ENCODE data around the gene MAP2K2.

MAP2K2 gene

DNA sequence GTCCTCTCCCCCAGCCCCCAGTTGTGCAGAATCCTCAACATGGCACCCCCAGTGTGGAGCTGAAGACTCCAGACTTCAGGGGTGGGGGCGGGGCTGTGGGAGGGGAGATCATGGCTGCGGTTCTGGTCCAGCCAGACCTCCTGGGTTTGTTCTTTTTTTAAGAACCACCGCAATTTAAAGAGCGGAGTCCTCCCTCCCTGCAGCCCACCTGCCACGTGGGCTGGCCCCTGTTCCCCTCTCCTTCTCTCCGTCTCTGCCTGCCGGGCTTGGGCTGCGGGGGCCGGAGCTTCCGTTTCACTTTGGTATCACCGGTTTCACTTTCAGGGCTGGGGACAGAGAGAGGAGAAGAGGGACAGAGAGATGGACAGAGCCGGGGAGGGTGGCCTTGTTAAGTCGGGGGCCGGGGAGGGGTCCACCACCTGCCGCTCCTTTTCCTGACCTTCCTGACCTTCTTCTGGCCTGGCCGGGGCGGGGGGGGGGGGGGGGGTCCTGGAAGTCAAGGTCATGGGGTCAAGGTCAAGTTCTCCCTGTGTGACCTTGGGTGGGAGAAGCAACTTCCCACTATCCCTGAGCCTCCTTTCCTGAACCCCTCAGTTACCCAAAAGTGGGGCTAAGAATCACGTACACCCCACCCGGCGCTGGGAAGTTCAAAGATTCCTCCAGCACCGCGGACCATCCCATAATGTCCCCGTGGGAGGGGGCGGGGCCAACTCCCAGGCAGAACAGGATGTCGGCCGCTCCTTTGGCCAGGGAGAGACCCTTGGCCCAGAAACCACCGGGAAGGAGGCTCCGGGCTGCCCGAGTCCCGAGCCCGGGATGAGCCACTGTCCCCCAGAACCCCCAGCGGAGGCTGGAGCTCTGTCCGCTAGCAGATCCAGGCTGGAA lies 45.9 kb downstream of the MAP2K2 start:
- DNase-seq (ENCODE audit: low read depth in 2 of 2): peak in 1 of 2 donors; percentile 51

DNA sequence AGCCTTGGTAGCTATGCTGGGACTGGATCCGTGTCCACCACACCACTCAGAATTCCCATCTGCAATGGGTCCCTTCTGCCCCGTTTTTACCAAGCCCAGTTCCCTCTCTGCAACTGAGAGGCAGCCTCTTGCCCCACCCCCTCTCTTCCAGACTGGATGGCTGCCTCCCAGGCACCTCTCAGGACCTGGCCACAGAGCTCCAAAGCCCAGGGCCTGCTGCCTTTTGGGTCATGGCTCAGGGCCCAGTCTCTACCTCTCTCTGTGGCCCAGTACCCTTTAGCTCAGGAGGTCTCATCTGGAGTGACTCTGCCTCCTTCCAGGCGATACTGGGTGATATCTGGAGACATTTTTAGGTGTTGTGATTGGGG lies 46.9 kb downstream of the MAP2K2 start:
- DNase-seq (ENCODE audit: low read depth in 2 of 2): no peak

DNA sequence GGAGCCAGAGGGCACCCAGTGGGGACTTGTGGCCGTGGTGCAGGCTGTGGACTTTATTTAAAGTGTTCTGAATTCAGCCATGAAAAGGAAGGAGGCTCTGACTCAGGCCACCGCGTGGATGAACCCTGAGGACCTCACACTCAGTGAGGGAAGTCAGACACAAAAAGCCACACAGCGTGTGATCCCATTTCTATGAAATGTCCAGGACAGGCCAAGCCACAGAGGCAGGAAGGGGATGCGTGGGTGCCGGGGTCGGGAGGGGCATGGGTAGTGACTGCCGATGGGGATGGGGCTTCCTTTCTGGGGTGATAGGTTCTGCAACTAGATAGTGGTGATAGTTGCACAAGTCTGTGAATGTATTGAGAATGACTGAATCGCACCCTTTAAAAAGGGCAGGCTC lies 48.5 kb downstream of the MAP2K2 start:
- no peak for DNase-seq (ENCODE audit: low read depth in 2 of 2)

DNA sequence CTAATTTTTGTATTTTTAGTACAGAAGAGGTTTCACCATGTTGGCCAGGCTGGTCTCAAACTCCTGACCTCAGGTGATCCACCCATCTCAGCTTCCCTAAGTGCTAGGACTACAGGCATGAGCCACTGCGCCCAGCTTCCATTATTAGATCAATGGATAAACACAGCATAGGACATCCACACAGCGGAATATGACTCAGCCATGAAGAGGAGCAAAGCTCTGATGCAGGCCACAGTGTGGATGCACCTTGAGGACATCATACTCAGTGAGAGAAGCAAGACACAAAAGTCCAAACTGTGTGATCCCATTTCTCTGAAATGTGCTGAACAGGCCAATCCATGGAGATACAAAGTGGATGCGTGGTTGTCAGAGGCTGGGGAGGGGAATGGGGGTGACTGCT lies 52.3 kb downstream of the MAP2K2 start:
- DNase-seq (ENCODE audit: low read depth in 2 of 2): no peak

DNA sequence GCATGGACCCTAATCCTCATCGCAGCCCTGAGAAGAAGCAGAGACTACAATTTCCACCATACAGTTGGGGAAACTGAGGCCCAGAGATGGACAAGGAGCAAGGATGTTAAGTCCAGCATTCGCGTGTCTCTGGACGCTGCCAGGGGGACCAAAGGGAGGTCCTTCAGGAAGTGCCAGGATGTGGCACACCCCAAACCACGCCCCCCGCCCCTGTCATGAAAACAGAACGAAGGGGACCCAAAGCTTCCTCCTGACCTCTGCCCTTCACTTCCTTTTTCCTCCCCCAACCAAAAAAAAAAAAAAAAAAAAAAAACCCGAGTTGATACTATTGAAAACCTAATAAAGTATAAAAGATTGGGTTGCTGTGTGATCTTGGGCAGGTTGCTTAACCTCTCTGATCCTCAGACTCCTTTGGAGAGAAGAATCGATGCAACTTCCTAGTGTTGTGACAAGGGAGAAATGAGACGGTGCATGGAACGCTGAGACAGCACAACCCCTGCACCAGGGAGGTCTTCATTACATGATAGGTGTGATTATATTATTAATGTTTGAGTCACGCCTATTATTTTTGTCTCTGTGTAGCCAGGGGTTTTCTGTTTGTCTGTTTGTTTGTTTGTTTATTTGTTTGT lies 54.5 kb downstream of the MAP2K2 start:
- no peak for DNase-seq (ENCODE audit: low read depth in 2 of 2)

DNA sequence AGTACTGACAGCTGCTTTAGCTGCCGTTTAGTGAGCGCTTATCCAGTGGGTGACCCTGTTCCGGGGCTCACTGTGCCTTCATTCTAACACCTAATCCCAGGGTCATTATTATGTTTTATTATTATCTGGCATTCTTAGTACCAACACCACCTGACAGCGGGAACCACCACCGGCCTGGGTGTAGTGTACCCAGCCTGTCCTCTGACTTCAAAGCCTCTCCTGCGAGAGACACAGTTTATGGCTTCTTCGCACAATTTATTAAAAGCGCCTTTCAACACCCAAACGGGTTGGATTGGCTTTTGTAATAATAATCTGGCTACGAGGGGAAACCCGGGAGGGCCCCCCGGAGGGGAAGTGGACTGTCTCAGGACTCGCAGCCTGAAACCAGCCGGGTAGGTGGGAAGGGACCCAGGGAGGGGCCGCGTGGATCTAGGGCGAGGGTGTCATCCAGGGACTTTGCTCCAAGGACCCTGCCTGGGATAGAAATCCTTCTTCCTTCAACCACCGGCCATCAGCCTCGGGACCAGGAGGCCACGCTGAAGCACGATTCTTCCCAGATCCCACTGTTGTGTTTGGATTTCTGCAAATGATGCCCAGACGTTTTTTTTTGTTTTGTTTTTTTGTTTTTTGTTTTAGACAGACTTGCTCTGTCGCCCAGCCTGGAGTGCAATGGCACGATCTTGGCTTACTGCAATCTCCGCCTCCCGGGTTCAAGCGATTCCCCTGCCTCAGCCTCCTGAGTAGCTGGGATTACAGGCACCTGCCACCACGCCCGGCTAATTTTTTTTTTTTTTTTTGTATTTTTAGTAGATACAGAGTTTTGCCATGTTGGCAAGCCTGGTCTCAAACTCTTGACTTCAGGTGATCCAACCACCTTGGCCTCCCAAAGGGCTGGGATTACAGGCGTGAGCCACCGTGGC lies 55.6 kb downstream of the MAP2K2 start:
- DNase-seq (ENCODE audit: low read depth in 2 of 2): no peak

DNA sequence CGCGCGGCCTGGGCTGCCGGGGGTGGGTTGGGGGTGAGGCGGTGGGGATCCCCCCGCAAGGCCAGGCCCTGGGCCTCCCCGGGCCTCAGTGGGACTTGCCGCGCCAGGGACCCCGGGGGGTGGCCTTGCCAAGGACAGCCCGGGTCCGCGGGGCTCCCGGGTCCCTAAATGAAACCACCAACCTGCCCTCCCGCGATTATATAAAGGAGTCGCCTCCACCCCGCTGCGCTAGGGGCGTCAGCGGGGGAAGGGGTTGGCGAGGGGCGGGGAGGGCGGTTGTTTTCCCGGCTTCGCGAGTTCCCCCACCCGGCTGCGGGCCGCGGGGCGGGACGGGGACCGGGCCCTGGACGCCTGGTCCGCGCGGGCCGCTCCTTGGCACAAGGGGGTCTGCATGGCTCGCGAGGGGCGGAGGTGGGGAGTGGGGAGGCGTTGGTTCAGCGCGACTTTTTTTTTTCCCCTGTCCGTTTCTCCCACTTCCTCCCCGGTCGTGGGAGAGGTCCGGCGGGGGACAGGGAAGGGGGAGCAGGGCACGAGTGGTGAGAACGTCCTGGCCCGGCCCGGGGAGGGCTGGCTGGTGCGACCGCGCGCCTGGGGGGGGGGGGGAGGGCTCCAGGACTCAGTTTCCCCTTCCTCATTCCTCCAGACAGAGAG lies 56.4 kb downstream of the MAP2K2 start:
- DNase-seq (ENCODE audit: low read depth in 2 of 2): no peak

DNA sequence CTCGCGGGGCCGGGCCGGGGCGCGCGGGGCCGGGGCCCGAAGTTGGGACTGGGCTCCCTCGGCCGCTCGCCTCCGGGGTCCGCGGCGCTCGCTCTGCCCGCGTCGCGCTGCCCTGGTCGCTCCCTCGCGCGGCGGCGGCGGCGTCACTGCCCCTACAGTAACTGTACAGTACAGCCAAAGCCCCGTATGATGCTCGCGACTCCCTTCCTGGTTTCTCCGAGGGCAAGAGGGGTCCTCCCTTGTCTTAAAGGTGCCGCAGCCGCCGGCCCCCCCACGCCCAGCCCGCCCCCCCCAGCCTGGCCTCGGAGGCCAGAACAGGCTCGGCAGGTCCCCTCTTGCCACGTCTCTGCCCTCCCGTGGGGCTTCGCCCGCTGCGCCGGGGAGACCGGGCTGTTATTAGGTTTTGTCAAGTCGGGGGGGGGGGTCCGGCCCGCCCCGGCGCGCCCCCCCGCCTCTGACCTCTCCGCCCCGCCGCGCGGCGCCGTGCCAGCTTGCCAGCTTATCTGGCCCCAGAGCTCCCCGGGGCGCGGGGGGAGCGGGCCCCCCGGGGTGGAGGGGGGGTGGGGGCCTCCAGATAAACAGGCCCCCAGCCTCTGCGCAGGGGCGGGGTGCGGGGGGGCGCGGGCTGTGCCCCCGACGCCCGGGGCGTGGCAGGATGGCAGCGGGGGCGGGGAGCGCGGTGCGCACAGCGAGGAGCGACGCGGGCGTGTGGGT lies 57.1 kb downstream of the MAP2K2 start, which contains the start of gene ZBTB7A:
TSS of gene ZBTB7A (minus strand) at position 218 of the 714 bp plus-strand sequence. CDS start 11,667 bp downstream, outside the sequence.
- peak; percentile 57 to 68 for DNase-seq (ENCODE audit: low read depth in 2 of 2)

DNA sequence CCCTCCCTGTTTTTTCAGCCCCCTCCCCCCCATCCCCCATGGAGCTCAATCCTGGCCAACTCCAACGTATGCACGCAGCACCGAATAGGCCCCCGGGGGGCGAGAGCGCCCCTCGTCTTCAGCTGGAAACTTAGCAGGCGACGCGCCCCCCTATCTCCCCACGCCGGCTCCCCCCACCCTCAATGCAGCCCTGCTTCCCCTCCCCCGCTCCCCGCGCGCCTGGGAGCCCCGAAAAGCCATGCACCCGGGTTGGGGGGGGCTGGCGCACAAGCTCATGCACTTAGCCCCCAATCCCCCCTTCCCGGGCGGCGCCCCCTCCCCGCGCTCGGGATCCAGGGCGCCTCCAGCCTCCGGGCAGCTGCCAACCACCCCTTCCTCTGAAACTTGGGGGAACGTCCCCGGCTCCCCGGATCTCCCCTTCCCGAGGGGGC lies 57.7 kb downstream of the MAP2K2 start:
- DNase-seq (ENCODE audit: low read depth in 2 of 2): peak in 1 of 2 donors; percentile 34

DNA sequence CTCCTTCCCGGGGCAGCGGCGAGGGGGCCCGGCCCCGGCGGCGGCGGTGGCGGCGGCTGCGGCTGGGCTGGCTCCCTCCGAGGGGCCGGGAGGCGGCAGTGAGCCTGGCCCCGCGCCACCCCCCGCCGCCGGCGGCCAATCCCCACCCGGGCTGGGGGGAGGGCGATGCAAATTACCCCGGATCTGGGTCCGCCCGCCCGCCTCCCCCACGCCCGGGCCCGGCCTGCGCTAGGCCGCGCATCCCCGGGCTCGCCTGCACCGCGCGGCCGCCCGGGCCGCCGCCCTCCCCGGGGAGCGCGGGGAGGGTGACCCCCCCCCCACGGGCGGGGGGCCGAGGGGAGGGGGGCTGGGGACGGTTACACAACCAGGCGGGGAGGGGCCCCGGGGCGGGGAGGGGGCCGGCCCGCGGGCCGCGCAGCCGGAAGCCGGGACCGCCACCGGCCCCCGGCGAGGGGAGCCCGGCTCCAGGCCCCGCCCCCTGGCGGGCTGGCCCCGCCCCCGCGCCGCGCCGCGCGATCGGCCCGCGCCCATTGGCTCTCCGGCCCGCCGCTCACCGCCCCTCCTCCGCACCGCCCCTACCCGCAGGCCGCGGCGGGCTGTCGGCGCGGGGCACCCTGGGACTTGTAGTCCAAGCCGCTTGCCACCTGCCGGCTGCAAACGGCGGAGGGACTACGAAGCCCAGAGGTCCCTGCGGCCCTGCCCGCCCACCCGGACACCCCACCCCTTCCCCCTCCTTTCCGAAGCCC lies 58.3 kb downstream of the MAP2K2 start:
- DNase-seq (ENCODE audit: low read depth in 2 of 2): peak; percentile 92 to 97

DNA sequence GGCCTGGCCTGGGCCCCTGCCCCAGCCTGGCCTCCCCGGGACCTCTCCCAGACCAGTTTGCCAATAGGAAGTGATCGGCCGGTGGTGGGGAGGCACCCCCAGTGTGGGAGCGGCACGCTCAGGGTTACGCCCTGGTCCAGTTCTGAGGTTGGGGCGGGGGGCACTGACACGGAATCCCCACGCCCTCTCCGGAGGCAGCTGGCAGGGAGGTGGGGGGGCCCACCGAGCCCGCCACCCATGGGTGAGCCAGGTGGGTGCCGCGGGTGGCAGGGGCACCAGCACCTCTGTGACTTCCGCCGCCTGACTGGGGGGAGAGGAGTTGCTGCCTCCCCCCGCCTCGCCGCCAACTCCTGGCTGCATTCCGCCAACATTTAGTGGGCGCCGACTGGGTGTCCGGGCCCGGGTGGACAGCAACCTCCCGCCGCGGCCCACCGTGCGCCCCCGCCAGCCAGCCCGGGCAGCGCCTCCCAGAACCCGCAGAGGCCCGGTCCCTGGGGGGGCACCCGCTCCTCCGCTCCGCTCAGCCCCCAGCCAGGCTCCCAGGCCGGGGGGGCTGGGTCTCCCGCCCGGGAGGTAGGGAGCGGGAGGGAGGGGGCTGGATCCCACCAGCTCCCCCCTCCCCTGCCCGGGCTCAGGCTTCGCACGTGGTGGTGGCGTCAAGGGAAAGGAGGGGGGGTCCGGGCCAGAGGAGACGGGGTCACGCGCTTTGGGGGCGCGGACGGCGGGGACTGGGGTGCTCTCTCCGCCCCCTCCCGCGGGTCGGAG lies 59.2 kb downstream of the MAP2K2 start:
- no peak for DNase-seq (ENCODE audit: low read depth in 2 of 2)

DNA sequence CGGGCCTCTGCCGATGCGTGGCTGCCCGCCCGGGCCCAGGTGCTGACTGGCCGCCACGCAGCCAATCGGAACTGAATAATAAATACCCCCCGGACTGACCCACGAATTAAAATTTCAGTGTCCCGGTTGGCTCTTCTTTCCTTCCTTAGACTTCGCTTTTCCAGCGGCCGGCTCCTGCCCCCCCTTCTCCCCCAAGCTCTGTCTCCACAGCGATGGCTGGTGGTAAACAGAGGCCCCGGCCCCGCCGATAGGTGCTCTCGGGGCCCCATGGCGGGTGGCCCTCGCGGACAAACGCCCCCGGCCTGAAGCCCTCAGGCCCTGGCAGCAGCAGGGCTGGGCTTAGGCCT lies 59.8 kb downstream of the MAP2K2 start:
- DNase-seq (ENCODE audit: low read depth in 2 of 2): no peak

DNA sequence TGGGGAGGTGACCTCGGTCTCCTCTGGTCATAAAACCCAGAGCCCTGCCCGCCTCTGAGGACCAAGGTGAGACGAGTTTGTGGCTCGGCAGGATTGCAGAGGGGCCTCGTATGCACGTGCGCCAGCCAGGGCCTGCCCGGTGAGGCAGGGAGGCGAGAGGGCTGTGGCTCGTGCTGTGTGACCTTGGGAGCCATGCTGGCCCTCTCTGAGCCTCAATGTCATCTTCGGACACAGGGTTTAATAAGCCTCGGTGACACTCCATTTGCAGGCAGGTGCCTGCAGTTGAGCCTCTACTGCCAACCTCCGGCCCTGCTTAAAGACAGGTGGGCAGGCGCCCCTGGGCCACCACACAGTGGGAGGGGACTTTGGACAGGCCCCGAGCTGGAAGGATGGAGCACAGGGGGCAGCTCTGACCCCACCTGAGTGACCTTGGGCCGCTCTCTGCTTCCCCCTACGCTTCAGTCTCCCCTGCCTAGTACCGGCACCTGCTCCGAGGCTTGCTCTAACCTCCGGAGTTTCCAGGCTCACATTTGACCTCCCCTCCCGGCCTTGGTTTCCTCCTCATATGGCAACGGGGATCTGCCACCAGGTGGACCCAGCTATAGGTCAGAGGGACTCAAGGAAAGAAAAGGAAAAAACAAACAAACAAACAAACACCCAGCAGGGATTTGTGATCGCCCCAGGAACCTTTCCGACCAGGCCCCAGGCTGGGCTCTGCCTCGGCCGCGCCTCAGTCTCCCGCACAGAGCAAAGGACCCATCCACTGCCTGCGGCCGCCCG lies 60.4 kb downstream of the MAP2K2 start:
- no peak for DNase-seq (ENCODE audit: low read depth in 2 of 2)

DNA sequence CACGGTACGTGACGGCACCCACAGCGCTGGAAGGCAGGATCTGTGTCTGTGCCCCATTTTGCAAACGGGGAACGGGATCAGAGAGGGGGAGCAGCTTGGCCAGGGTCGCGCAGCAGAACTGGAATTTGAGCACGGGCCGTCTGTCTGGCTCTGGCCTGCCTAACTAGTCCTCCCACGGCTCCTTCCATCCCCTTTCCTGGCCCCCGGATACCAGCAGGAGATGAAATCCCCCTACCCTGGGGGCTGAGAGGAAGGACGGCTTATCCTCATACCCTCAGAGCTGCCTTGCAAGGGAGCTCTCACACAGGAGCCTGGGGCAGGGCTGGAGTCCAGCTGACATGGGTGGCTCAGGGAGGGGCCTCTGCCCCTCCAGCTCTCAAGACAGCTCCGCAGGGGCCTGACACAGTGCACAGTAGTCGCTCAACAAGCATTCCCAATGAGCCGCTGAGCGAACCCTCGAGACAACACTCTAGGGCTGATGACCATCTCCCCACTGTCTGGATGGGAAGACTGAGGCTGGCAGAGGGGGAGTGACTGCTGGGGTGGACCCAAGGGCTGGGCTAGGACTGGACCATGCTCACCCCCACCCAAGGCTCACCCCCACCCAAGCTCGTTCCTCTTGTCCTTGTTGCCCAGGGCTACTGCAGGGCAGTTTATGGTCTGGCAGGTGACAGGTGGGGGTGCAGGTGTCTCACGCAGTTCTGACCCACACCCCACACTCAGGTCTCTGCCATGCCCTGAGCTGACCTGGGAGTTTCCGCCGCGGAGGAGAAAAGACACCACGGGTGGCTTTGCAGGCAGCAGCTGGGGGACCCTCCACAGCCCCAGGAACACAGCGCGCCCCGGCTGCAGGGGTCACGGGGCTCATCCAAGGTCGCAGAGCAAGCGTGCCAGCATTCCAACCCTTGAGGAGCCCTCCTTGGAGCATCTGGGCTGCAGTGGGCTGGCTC lies 61.2 kb downstream of the MAP2K2 start:
- DNase-seq (ENCODE audit: low read depth in 2 of 2): no peak

DNA sequence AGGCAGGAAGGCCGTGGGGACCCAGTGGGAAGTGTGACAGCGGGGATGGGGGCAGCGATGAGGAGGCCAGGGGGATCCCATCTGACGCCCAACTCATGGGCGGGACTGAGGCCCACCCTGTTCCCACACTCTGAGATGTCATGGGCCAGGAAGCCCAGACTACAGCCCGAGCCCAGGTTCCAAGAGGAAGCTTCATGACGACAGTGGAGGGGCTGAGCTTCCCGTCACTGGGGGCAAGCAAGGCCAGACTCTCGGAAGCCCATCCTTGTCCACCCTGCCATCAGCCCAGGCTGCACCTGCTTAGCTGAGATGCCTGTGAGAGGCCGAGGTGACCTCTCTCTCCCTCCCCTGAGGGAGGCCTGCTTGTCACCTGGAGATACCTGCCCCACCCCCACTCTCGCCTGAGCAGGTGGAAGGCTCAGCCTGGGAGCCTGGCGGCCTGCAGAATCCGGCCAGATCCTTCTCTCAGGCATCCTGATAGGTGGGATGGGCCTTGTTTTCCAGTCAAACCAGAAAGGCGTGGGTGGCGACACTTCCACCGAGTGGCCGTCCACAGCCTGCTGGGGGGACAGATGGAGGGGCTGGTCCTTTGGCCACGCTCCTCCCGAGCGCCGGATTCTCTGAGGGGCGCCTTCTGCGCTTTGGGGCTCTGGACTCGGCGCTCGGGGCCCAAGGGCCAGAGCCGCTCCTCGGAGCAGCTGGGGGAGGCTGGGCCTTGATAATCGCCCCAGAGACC lies 62.1 kb downstream of the MAP2K2 start:
- DNase-seq (ENCODE audit: low read depth in 2 of 2): no peak

DNA sequence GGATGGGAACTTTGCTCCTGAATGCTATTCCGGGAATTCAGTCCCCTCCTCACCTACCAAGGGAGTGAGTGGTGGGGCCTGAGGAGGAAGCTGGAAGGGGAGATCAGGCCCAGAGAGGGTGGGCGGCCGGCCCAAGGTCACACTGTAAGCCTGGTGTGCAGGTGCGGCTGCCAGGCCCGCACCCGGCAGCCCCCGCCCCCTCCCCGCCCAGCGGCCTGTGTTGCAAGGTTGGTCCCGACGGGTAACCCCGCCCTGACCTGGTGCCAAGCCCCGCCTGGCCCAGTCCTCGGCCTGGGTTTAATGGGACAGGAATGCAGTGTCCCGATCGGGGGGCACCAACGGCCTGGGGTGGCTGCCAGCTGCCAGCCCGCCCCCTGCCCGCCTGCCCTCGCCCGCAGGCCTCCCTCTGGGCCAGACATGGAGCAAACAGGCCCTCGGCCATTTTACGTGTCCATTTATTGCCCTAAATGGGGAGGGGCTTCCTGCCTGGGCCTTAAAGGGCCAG lies 62.7 kb downstream of the MAP2K2 start:
- no peak for DNase-seq (ENCODE audit: low read depth in 2 of 2)

Data from stimulated activated CD8-positive, alpha-beta memory T cell treated with anti-CD3 and anti-CD28 coated beads, Interleukin-15, amount 100 ng/mL, for 4 hours (primary cell).